Immature natural killer cell (primary cell): ENCODE results near the gene GPATCH2. TPM values are rescaled to one million over a fixed set of nuclear protein-coding genes. Genes with fewer than 3 reads are reported as not detected.
"Not testable (repeated sequence)": the region's sequence is repeated elsewhere in the genome, so short reads cannot be mapped to it uniquely, and the experiment has no call there.

Experiments used
- DNase-seq, 3 donors: peaks; one replicate each; pipeline ENCODE4 v3.0.0; 2022; ENCODE audit warnings: mixed read lengths in 1 of 3
- H3K27ac Mint-ChIP-seq, 6 donors: one replicate each; pipeline ENCODE4 v1.8.0; 2020; ENCODE audit warnings: mixed read lengths in 6 of 6, mild to moderate bottlenecking in 5 of 6, inconsistent platforms in 4 of 6, moderate library complexity in 3 of 6
- H3K27me3 Mint-ChIP-seq, 3 donors: one replicate each; pipeline ENCODE4 v1.8.0; 2020 to 2021; ENCODE audit warnings: low read depth in 3 of 3, mild to moderate bottlenecking in 3 of 3, mixed read lengths in 3 of 3, moderate library complexity in 3 of 3, inconsistent platforms in 1 of 3
- H3K36me3 Mint-ChIP-seq, 3 donors: one replicate each; pipeline ENCODE4 v1.8.0; 2020; ENCODE audit warnings: mixed read lengths in 3 of 3, inconsistent platforms in 2 of 3, mild to moderate bottlenecking in 2 of 3
- H3K4me1 Mint-ChIP-seq, 2 donors: one replicate each; pipeline ENCODE4 v1.8.0; 2020; ENCODE audit warnings: inconsistent platforms in 2 of 2, mild to moderate bottlenecking in 2 of 2, mixed read lengths in 2 of 2, moderate library complexity in 1 of 2
- H3K4me3 Mint-ChIP-seq, 5 donors: one replicate each; pipeline ENCODE4 v1.8.0; 2020; ENCODE audit warnings: mild to moderate bottlenecking in 5 of 5, mixed read lengths in 5 of 5, inconsistent platforms in 3 of 5, moderate library complexity in 3 of 5
- H3K9me3 Mint-ChIP-seq, 6 donors: one replicate each; pipeline ENCODE4 v1.8.0; 2020; ENCODE audit warnings: mild to moderate bottlenecking in 6 of 6, mixed read lengths in 6 of 6, inconsistent platforms in 4 of 6, moderate library complexity in 3 of 6
- polyA plus RNA-seq, 3 donors: library from polyadenylated mRNA; unstranded; fragments of 300-500 nt; fragmentation: Illumina TruSeq; gene quantifications; one replicate each; pipeline ENCODE4 v1.2.3, GENCODE V29; 2021

Gene GPATCH2
- polyA plus RNA-seq, 3 donors from 2014 or later: 2.1 to 4.6 (median 2.9) TPM

GRCh38 chr1:217617126-217617525 lies 13.8 kb downstream of the GPATCH2 start:
- DNase-seq: no peak
- Mint-ChIP-seq H3K27me3 (peaks cover 0 to 1% (median 0%) of the 10 kb centered on the region in 3 donors), H3K27ac (no peak overlapping the region), H3K4me1 (peaks cover 3 to 34% of the 10 kb centered on the region in 2 donors), H3K9me3 (no peaks in the 10 kb centered on the region), H3K36me3 (peaks cover 14 to 22% (median 15%) of the 10 kb centered on the region in 3 donors), H3K4me3 (no peak overlapping the region)

- Mint-ChIP-seq H3K27ac (no peak overlapping the region), H3K36me3 (peaks cover 19 to 33% (median 20%) of the 10 kb centered on the region in 3 donors), H3K27me3 (no peaks in the 10 kb centered on the region), H3K4me1 (peaks cover 0 to 23% of the 10 kb centered on the region in 2 donors), H3K9me3 (no peaks in the 10 kb centered on the region), H3K4me3 (no peak overlapping the region)
- DNase-seq: no peak
Measured at GRCh38 chr1:217614200-217614712, 16.6 kb downstream of the GPATCH2 start.

- Mint-ChIP-seq H3K36me3 (peaks cover 13 to 28% (median 16%) of the 10 kb centered on the region in 3 donors), H3K4me3 (no peak overlapping the region), H3K4me1 (peaks cover 1 to 8% of the 10 kb centered on the region in 2 donors), H3K27me3 (no peaks in the 10 kb centered on the region), H3K27ac (no peak overlapping the region), H3K9me3 (no peaks in the 10 kb centered on the region)
- DNase-seq: no peak
Measured at GRCh38 chr1:217605390-217605789, 25.5 kb downstream of the GPATCH2 start.

- H3K36me3 Mint-ChIP-seq: peaks cover 9 to 13% (median 13%) of the 10 kb centered on the region in 3 donors
- no peaks in the 10 kb centered on the region for H3K9me3 Mint-ChIP-seq
- H3K4me3 Mint-ChIP-seq: no peak overlapping the region
- H3K27me3 Mint-ChIP-seq: no peaks in the 10 kb centered on the region
- DNase-seq: no peak
- no peak overlapping the region for H3K27ac Mint-ChIP-seq
- H3K4me1 Mint-ChIP-seq: no peaks in the 10 kb centered on the region
Measured at GRCh38 chr1:217602380-217602779, 28.5 kb downstream of the GPATCH2 start.

- no peak overlapping the region for H3K27ac Mint-ChIP-seq
- no peaks in the 10 kb centered on the region for H3K27me3 Mint-ChIP-seq
- DNase-seq: no peak
- H3K4me3 Mint-ChIP-seq: no peak overlapping the region
- no peaks in the 10 kb centered on the region for H3K9me3 Mint-ChIP-seq
- H3K4me1 Mint-ChIP-seq: no peaks in the 10 kb centered on the region
- peaks cover 9 to 23% (median 19%) of the 10 kb centered on the region in 3 donors for H3K36me3 Mint-ChIP-seq
Measured at GRCh38 chr1:217599154-217599553, 31.7 kb downstream of the GPATCH2 start.

GRCh38 chr1:217590598-217590997 lies 40.3 kb downstream of the GPATCH2 start:
- Mint-ChIP-seq H3K27me3 (no peaks in the 10 kb centered on the region), H3K27ac (no peak overlapping the region), H3K4me1 (peaks cover 0 to 4% of the 10 kb centered on the region in 2 donors), H3K36me3 (peaks cover 0 to 12% (median 6%) of the 10 kb centered on the region in 3 donors), H3K4me3 (no peak overlapping the region), H3K9me3 (no peaks in the 10 kb centered on the region)
- no peak for DNase-seq

GRCh38 chr1:217586586-217586985 lies 44.3 kb downstream of the GPATCH2 start:
- Mint-ChIP-seq H3K27me3 (no peaks in the 10 kb centered on the region), H3K9me3 (no peaks in the 10 kb centered on the region), H3K4me1 (peaks cover 0 to 4% of the 10 kb centered on the region in 2 donors), H3K4me3 (no peak overlapping the region), H3K36me3 (peaks cover 9 to 18% (median 17%) of the 10 kb centered on the region in 3 donors), H3K27ac (peak overlapping the region in 1 of 6 donors; percentile 38)
- DNase-seq: no peak

GRCh38 chr1:217585577-217585976 lies 45.3 kb downstream of the GPATCH2 start:
- Mint-ChIP-seq H3K27ac (no peak overlapping the region), H3K4me3 (no peak overlapping the region), H3K4me1 (peaks cover 0 to 4% of the 10 kb centered on the region in 2 donors), H3K9me3 (no peaks in the 10 kb centered on the region), H3K36me3 (peaks cover 13 to 23% (median 22%) of the 10 kb centered on the region in 3 donors), H3K27me3 (no peaks in the 10 kb centered on the region)
- no peak for DNase-seq

GRCh38 chr1:217584286-217584811 lies 46.5 kb downstream of the GPATCH2 start:
- peaks cover 13 to 23% (median 22%) of the 10 kb centered on the region in 3 donors for H3K36me3 Mint-ChIP-seq
- not testable (repeated sequence) for DNase-seq, H3K4me1 Mint-ChIP-seq, H3K9me3 Mint-ChIP-seq, H3K27ac Mint-ChIP-seq, H3K4me3 Mint-ChIP-seq, H3K27me3 Mint-ChIP-seq

- Mint-ChIP-seq H3K36me3 (peaks cover 7 to 15% (median 8%) of the 10 kb centered on the region in 3 donors), H3K4me3 (no peak overlapping the region), H3K27ac (no peak overlapping the region)
Measured at GRCh38 chr1:217577336-217577735, 53.6 kb downstream of the GPATCH2 start.

GRCh38 chr1:217574265-217574949 lies 56.5 kb downstream of the GPATCH2 start:
- Mint-ChIP-seq H3K9me3 (no peaks in the 10 kb centered on the region), H3K27ac (no peak overlapping the region), H3K4me3 (no peak overlapping the region), H3K4me1 (no peaks in the 10 kb centered on the region), H3K27me3 (no peaks in the 10 kb centered on the region), H3K36me3 (peaks cover 3 to 6% (median 4%) of the 10 kb centered on the region in 3 donors)
- no peak for DNase-seq

More at GRCh38 chr1:217577336-217577735, 53.6 kb downstream of the GPATCH2 start:
- no peaks in the 10 kb centered on the region for H3K27me3 Mint-ChIP-seq
- H3K4me1 Mint-ChIP-seq: no peaks in the 10 kb centered on the region
- no peak for DNase-seq
- no peaks in the 10 kb centered on the region for H3K9me3 Mint-ChIP-seq

GRCh38 chr1:217569021-217569420 lies 61.9 kb downstream of the GPATCH2 start:
- H3K27me3 Mint-ChIP-seq: no peaks in the 10 kb centered on the region
- no peaks in the 10 kb centered on the region for H3K9me3 Mint-ChIP-seq
- peaks cover 0 to 10% (median 4%) of the 10 kb centered on the region in 3 donors for H3K36me3 Mint-ChIP-seq
- no peak for DNase-seq
- no peak overlapping the region for H3K4me3 Mint-ChIP-seq
- H3K4me1 Mint-ChIP-seq: no peaks in the 10 kb centered on the region
- no peak overlapping the region for H3K27ac Mint-ChIP-seq

GRCh38 chr1:217568200-217568599 lies 62.7 kb downstream of the GPATCH2 start:
- Mint-ChIP-seq H3K4me3 (no peak overlapping the region), H3K27me3 (peaks cover 0 to 2% (median 0%) of the 10 kb centered on the region in 3 donors), H3K9me3 (no peaks in the 10 kb centered on the region), H3K27ac (no peak overlapping the region), H3K36me3 (peaks cover 3 to 14% (median 4%) of the 10 kb centered on the region in 3 donors), H3K4me1 (no peaks in the 10 kb centered on the region)
- DNase-seq: no peak

- peaks cover 3 to 18% (median 3%) of the 10 kb centered on the region in 3 donors for H3K36me3 Mint-ChIP-seq
Measured at GRCh38 chr1:217564833-217565232, 66.1 kb downstream of the GPATCH2 start.

More at GRCh38 chr1:217564833-217565232, 66.1 kb downstream of the GPATCH2 start:
- Mint-ChIP-seq H3K9me3 (no peaks in the 10 kb centered on the region), H3K27ac (no peak overlapping the region), H3K27me3 (peaks cover 0 to 3% (median 2%) of the 10 kb centered on the region in 3 donors), H3K4me1 (no peaks in the 10 kb centered on the region), H3K4me3 (no peak overlapping the region)
- no peak for DNase-seq
